GM23338 (cell line): ENCODE results near the gene SCGN. TPM values are rescaled to one million over a fixed set of nuclear protein-coding genes. Genes with fewer than 3 reads are reported as not detected.

Experiments
- ATAC-seq: fragments of 200-7000 bp; cut with Tn5 transposase; 3 replicates; pipeline ENCODE4 v1.9.1; 2020
- DNase-seq: peaks from one replicate; pipeline ENCODE4 v3.0.0-alpha.2; 2015; ENCODE audit warnings: low spot score
- H2AFZ ChIP-seq: fragments of 200-600 bp; sonication (generic); 2 replicates; pipeline ENCODE4 v1.8.0; 2016; ENCODE audit warnings: antibody characterized with exemption, mild to moderate bottlenecking, moderate library complexity
- H3F3A ChIP-seq: fragments of 200-600 bp; sonication (generic); replicated peaks from 2 replicates; pipeline ENCODE4 v1.8.0; 2017; ENCODE audit warnings: antibody characterized with exemption, mixed run types, low read depth
- H3K27ac ChIP-seq: fragments of 200-600 bp; sonication (generic); 2 replicates; pipeline ENCODE4 v1.6.1; 2016; ENCODE audit warnings: low read depth
- H3K27me3 ChIP-seq: fragments of 200-600 bp; sonication (generic); 2 replicates; pipeline ENCODE4 v1.8.0; 2016; ENCODE audit warnings: mild to moderate bottlenecking, mixed run types, moderate library complexity; ENCODE audit not compliant: insufficient read depth
- H3K36me3 ChIP-seq: fragments of 200-600 bp; sonication (generic); 2 replicates; pipeline ENCODE4 v1.8.0; 2016; ENCODE audit warnings: mild to moderate bottlenecking; ENCODE audit not compliant: insufficient read depth
- H3K4me1 ChIP-seq: fragments of 200-600 bp; sonication (generic); 2 replicates; pipeline ENCODE4 v1.8.0; 2016; ENCODE audit warnings: mild to moderate bottlenecking, moderate library complexity; ENCODE audit not compliant: insufficient read depth
- H3K4me2 ChIP-seq: fragments of 200-600 bp; sonication (generic); 2 replicates; pipeline ENCODE4 v1.7.1; 2017; ENCODE audit warnings: mixed run types
- H3K4me3 ChIP-seq: fragments of 200-600 bp; sonication (generic); 2 replicates; pipeline ENCODE4 v1.6.1; 2016; ENCODE audit warnings: mixed run types
- H3K79me2 ChIP-seq: fragments of 200-600 bp; sonication (generic); replicated peaks from 2 replicates; pipeline ENCODE4 v1.8.0; 2017; ENCODE audit warnings: mild to moderate bottlenecking; ENCODE audit not compliant: insufficient read depth
- H3K9me2 ChIP-seq: fragments of 200-600 bp; sonication (generic); 2 replicates; pipeline ENCODE4 v1.8.0; 2017; ENCODE audit not compliant: insufficient read depth
- H4K20me1 ChIP-seq: fragments of 200-600 bp; sonication (generic); replicated peaks from 2 replicates; pipeline ENCODE4 v1.8.0; 2017; ENCODE audit warnings: mild to moderate bottlenecking; ENCODE audit not compliant: insufficient read depth
- H3K27ac Mint-ChIP-seq: 2 replicates; pipeline ENCODE4 v1.8.0; 2020; ENCODE audit warnings: inconsistent platforms, mild to moderate bottlenecking, moderate library complexity, mixed read lengths
- H3K27me3 Mint-ChIP-seq: 3 replicates; pipeline ENCODE4 v1.8.0; 2022; ENCODE audit warnings: low read depth, mild to moderate bottlenecking, moderate library complexity, mixed read lengths, inconsistent platforms; ENCODE audit not compliant: insufficient read depth, poor library complexity
- H3K36me3 Mint-ChIP-seq: 3 replicates; pipeline ENCODE4 v1.8.0; 2021; ENCODE audit warnings: low read depth, mild to moderate bottlenecking, inconsistent platforms, moderate library complexity, mixed read lengths
- H3K4me1 Mint-ChIP-seq: 3 replicates; pipeline ENCODE4 v1.8.0; 2020; ENCODE audit warnings: mild to moderate bottlenecking, inconsistent platforms, mixed read lengths
- H3K4me3 Mint-ChIP-seq: 3 replicates; pipeline ENCODE4 v1.8.0; 2021; ENCODE audit warnings: moderate library complexity, mild to moderate bottlenecking, inconsistent platforms, mixed read lengths
- H3K9me3 Mint-ChIP-seq: 3 replicates; pipeline ENCODE4 v1.8.0; 2020; ENCODE audit warnings: moderate library complexity, mild to moderate bottlenecking, inconsistent platforms, mixed read lengths
- CREB1 ChIP-seq: fragments of 250-450 bp; sonication (Bioruptor Pico); IDR thresholded peaks from 2 replicates; pipeline ENCODE4 v1.5.0; 2020; ENCODE audit warnings: low read depth, mild to moderate bottlenecking, moderate library complexity
- CTCF ChIP-seq, 2 experiments: fragments of 200-600 bp in 1 of 2; sonication (generic) in 1 of 2; conservative IDR thresholded peaks; 2 replicates each; pipeline versions ENCODE4 v1.5.1 to v1.6.1; 2016 to 2017; ENCODE audit warnings: antibody characterized with exemption in 2 of 2, low read depth in 2 of 2, mild to moderate bottlenecking in 2 of 2, moderate library complexity in 1 of 2
- ETS1 ChIP-seq: IDR thresholded peaks from 2 replicates; pipeline ENCODE4 v1.6.1; 2016; ENCODE audit warnings: antibody characterized with exemption
- EZH2 ChIP-seq: fragments of 200-600 bp; sonication (generic); IDR thresholded peaks from one replicate; pipeline ENCODE4 v1.8.0; 2017; ENCODE audit warnings: antibody characterized with exemption, mild to moderate bottlenecking, low read depth; ENCODE audit not compliant: unreplicated experiment
- EZH2phosphoT487 ChIP-seq: fragments of 200-600 bp; sonication (generic); IDR thresholded peaks from one replicate; pipeline ENCODE4 v1.8.1; 2018; ENCODE audit warnings: antibody characterized with exemption; ENCODE audit not compliant: unreplicated experiment
- JUNB ChIP-seq: IDR thresholded peaks from one replicate; pipeline ENCODE4 v1.6.1; 2016; ENCODE audit warnings: antibody characterized with exemption; ENCODE audit not compliant: unreplicated experiment
- NANOG ChIP-seq: IDR thresholded peaks from 2 replicates; pipeline ENCODE4 v1.6.1; 2016; ENCODE audit warnings: antibody characterized with exemption, borderline replicate concordance
- POLR2AphosphoS5 ChIP-seq: IDR thresholded peaks from 2 replicates; pipeline ENCODE4 v1.6.1; 2016; ENCODE audit warnings: antibody characterized with exemption, low read depth
- REST ChIP-seq: IDR thresholded peaks from one replicate; pipeline ENCODE4 v1.6.1; 2018; ENCODE audit warnings: antibody characterized with exemption; ENCODE audit not compliant: unreplicated experiment
- STAT1 ChIP-seq: IDR thresholded peaks from one replicate; pipeline ENCODE4 v1.6.1; 2016; ENCODE audit warnings: antibody characterized with exemption; ENCODE audit not compliant: unreplicated experiment
- ZNF114 ChIP-seq: fragments of 250-450 bp; sonication (Bioruptor Pico); IDR thresholded peaks from 2 replicates; pipeline ENCODE4 v1.5.0; 2020; ENCODE audit warnings: mild to moderate bottlenecking, moderate library complexity
- ZNF331 ChIP-seq: fragments of 250-450 bp; sonication (Bioruptor Pico); IDR thresholded peaks from 2 replicates; pipeline ENCODE4 v1.5.0; 2020; ENCODE audit warnings: low read depth, mild to moderate bottlenecking, moderate library complexity
- ZNF462 ChIP-seq: fragments of 250-450 bp; sonication (Bioruptor Pico); IDR thresholded peaks from 2 replicates; pipeline ENCODE4 v1.5.0; 2020; ENCODE audit warnings: mild to moderate bottlenecking, moderate library complexity
- polyA plus RNA-seq: library from polyadenylated mRNA; unstranded; fragments of >200 nt; fragmentation: Nextera tagmentation; extraction: Ambion mirVana; gene quantifications from 2 replicates; pipeline ENCODE4 v1.2.1, GENCODE V29; 2016
- total RNA-seq: library from RNA; depleted of rRNA; stranded (reverse); fragments of >200 nt; shearing (Covaris generic); gene quantifications from 2 replicates; pipeline ENCODE4 v1.2.3, GENCODE V29; 2014

Gene SCGN
- total and polyA plus RNA-seq, 2 experiments from 2014 or later, result not detected

- Mint-ChIP-seq H3K4me3 (no peak overlapping the region), H3K27ac (no peak overlapping the region), H3K4me1 (no peaks in the 10 kb centered on the region), H3K27me3 (no peaks in the 10 kb centered on the region), H3K9me3 (no peaks in the 10 kb centered on the region), H3K36me3 (0 out of 3 replicates have a peak, but pooled peaks cover 2% of the 10 kb centered on the region)
- no peak for TF ChIP-seq ETS1
- no peak for TF ChIP-seq ZNF114
- no peak for TF ChIP-seq JUNB
- no peak for TF ChIP-seq ZNF331 (CRISPR knock-in tag)
- TF ChIP-seq CTCF (conservative IDR thresholded peaks at IDR 0.05; ENCODE audit: low read depth in 2 of 2), result no peak
- no peak for TF ChIP-seq EZH2
- TF ChIP-seq CREB1 (CRISPR knock-in tag), result no peak
- no peak for TF ChIP-seq ZNF462 (CRISPR knock-in tag)
- no peak for TF ChIP-seq REST
- no peak for TF ChIP-seq POLR2AphosphoS5
- TF ChIP-seq STAT1, result no peak
- TF ChIP-seq NANOG, result no peak
- no peak for TF ChIP-seq EZH2phosphoT487
- Histone ChIP-seq H3K27ac (no peak overlapping the region), H3K4me1 (no peaks in the 10 kb centered on the region), H2AFZ (no peak overlapping the region), H3K4me2 (no peak overlapping the region), H3K27me3 (no peaks in the 10 kb centered on the region), H3F3A (no peaks in the 10 kb centered on the region), H3K79me2 (no peaks in the 10 kb centered on the region), H3K4me3 (no peak overlapping the region), H4K20me1 (no peaks in the 10 kb centered on the region; the same call in 1 of the 2 replicates), H3K36me3 (peaks cover 9% of the 10 kb centered on the region; the same call in 1 of the 2 replicates), H3K9me2 (no peaks in the 10 kb centered on the region)
- DNase-seq (no peak), ATAC-seq (no peak)
Measured at GRCh38 chr6:25615471-25615870, 36.5 kb upstream of the SCGN start.
